ENCODE data around the gene ZNF569.

- TF ChIP-seq POLR2AphosphoS5 (IDR thresholded peaks at IDR 0.05; ENCODE audit: low read depth, low read length), result peak; percentile 47
- TF ChIP-seq TAF1 (IDR thresholded peaks at IDR 0.05; ENCODE audit: borderline replicate concordance, insufficient read depth, low read length), result peak; percentile 81; the same call in 1 of the 2 replicates
- TF ChIP-seq REST (IDR thresholded peaks at IDR 0.05; ENCODE audit: insufficient read depth in 1 of 2, low read depth in 2 of 2, low read length in 2 of 2), result no peak
Measured at GRCh38 chr19:37466798-37467607, at the start of gene ZNF569.
